Measurements from ENCODE around the gene DTNBP1. TPM values are rescaled to one million over a fixed set of nuclear protein-coding genes. Genes with fewer than 3 reads are reported as not detected.

DTNBP1 gene
- total and polyA plus RNA-seq, 2 of the 13 experiments (the other 11 are each of a cell fraction or from before 2014, with no cell fraction given): 6.6 to 19.1 TPM

DNA sequence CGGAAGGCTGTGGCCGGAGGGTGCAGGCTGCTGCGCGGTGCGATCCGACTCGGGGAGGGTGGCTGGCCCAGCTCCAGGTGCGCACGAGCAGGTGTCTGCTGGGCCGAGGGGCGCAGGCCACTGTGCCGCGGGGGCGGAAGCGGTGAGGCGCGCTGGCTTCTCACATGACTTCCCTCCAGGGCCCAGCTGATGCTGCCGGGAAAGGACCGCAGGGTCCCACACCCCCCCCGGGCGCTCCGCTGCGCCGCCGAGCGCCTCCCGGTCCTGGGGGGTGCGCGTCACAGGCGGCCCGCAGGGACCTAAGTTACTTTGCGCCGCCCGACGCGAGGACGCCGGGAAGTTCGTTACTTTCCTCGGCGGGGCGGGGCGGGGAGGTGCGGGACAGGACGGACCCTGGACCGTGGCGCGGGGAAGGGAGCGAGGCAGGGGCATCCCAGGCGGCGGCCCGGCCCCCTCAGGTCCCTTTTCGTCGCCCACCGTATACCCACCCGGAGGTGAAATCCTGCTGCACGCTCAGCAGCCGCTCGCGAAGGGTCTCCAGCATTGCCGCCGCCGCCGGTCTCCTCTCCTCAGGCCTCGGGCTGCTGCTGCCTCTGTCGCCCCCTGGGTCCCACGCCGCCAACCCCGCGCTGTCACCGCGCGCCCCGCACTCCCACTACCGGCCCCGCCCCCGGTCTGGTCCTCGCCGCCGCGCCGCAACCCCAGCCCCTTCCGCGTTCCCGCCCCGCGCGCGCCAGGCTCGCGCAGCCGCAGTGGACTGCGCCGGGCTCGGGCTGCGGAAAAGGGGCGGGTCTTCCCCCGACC lies at the start of gene DTNBP1 (continued):
- TF ChIP-seq, protein P1, sequence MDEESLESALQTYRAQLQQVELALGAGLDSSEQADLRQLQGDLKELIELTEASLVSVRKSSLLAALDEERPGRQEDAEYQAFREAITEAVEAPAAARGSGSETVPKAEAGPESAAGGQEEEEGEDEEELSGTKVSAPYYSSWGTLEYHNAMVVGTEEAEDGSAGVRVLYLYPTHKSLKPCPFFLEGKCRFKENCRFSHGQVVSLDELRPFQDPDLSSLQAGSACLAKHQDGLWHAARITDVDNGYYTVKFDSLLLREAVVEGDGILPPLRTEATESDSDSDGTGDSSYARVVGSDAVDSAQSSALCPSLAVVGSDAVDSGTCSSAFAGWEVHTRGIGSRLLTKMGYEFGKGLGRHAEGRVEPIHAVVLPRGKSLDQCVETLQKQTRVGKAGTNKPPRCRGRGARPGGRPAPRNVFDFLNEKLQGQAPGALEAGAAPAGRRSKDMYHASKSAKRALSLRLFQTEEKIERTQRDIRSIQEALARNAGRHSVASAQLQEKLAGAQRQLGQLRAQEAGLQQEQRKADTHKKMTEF (CRISPR knock-in tag; IDR thresholded peaks at IDR 0.05): peak; percentile 80; the same call in 1 of the 2 replicates
- TF ChIP-seq, protein P2, sequence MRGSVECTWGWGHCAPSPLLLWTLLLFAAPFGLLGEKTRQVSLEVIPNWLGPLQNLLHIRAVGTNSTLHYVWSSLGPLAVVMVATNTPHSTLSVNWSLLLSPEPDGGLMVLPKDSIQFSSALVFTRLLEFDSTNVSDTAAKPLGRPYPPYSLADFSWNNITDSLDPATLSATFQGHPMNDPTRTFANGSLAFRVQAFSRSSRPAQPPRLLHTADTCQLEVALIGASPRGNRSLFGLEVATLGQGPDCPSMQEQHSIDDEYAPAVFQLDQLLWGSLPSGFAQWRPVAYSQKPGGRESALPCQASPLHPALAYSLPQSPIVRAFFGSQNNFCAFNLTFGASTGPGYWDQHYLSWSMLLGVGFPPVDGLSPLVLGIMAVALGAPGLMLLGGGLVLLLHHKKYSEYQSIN (CRISPR knock-in tag; IDR thresholded peaks at IDR 0.05; ENCODE audit: borderline replicate concordance): peak; percentile 46; the same call in 1 of the 2 replicates
- TF ChIP-seq XBP1 (CRISPR knock-in tag; IDR thresholded peaks at IDR 0.05) (no peak), SNAI1 (CRISPR knock-in tag; IDR thresholded peaks at IDR 0.05; ENCODE audit: borderline replicate concordance) (peak; percentile 81), ZEB1 (IDR thresholded peaks at IDR 0.05; ENCODE audit: insufficient replicate concordance, low read depth) (peak; percentile 35), NFRKB (IDR thresholded peaks at IDR 0.05) (no peak), ZNF33A (CRISPR knock-in tag; IDR thresholded peaks at IDR 0.05; ENCODE audit: borderline replicate concordance) (0 out of 2 replicates have a peak, but pooled peaks have one; percentile 58), WIZ (CRISPR knock-in tag; IDR thresholded peaks at IDR 0.05) (peak; percentile 74; the same call in 1 of the 2 replicates), ZNF737 (CRISPR knock-in tag; IDR thresholded peaks at IDR 0.05; ENCODE audit: borderline replicate concordance) (0 out of 2 replicates have a peak, but pooled peaks have one; percentile 51), RFX5 (IDR thresholded peaks at IDR 0.05; ENCODE audit: low read depth, low read length) (no peak), CEBPB (IDR thresholded peaks at IDR 0.05; ENCODE audit: borderline replicate concordance, low read depth, low read length) (no peak), KDM4B (CRISPR knock-in tag; IDR thresholded peaks at IDR 0.05) (no peak), ZNF451 (CRISPR knock-in tag; IDR thresholded peaks at IDR 0.05) (peak; percentile 95), BCL6 (CRISPR knock-in tag; IDR thresholded peaks at IDR 0.05) (peak; percentile 20; the same call in 1 of the 2 replicates), ZSCAN20 (CRISPR knock-in tag; IDR thresholded peaks at IDR 0.05; ENCODE audit: borderline replicate concordance) (peak; percentile 81; the same call in 1 of the 2 replicates), MIXL1 (CRISPR knock-in tag; IDR thresholded peaks at IDR 0.05) (0 out of 2 replicates have a peak, but pooled peaks have one; percentile 12)
- TF ChIP-seq, protein P3, sequence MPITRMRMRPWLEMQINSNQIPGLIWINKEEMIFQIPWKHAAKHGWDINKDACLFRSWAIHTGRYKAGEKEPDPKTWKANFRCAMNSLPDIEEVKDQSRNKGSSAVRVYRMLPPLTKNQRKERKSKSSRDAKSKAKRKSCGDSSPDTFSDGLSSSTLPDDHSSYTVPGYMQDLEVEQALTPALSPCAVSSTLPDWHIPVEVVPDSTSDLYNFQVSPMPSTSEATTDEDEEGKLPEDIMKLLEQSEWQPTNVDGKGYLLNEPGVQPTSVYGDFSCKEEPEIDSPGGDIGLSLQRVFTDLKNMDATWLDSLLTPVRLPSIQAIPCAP (CRISPR knock-in tag; IDR thresholded peaks at IDR 0.05; ENCODE audit: low read depth): 0 out of 2 replicates have a peak, but pooled peaks have one; percentile 72
- TF ChIP-seq, protein P4, sequence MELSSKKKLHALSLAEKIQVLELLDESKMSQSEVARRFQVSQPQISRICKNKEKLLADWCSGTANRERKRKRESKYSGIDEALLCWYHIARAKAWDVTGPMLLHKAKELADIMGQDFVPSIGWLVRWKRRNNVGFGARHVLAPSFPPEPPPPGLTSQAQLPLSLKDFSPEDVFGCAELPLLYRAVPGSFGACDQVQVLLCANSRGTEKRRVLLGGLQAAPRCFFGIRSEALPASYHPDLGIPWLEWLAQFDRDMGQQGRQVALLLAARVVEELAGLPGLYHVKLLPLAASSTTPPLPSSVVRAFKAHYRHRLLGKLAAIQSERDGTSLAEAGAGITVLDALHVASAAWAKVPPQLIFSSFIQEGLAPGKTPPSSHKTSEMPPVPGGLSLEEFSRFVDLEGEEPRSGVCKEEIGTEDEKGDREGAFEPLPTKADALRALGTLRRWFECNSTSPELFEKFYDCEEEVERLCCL (CRISPR knock-in tag; IDR thresholded peaks at IDR 0.05; ENCODE audit: borderline replicate concordance): no peak
- TF ChIP-seq, protein P5, sequence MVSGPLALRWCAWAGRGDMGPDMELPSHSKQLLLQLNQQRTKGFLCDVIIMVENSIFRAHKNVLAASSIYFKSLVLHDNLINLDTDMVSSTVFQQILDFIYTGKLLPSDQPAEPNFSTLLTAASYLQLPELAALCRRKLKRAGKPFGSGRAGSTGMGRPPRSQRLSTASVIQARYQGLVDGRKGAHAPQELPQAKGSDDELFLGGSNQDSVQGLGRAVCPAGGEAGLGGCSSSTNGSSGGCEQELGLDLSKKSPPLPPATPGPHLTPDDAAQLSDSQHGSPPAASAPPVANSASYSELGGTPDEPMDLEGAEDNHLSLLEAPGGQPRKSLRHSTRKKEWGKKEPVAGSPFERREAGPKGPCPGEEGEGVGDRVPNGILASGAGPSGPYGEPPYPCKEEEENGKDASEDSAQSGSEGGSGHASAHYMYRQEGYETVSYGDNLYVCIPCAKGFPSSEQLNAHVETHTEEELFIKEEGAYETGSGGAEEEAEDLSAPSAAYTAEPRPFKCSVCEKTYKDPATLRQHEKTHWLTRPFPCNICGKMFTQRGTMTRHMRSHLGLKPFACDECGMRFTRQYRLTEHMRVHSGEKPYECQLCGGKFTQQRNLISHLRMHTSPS (CRISPR knock-in tag; IDR thresholded peaks at IDR 0.05; ENCODE audit: low read depth): no peak; the same call in 1 of the 2 replicates
- TF ChIP-seq, protein P6, sequence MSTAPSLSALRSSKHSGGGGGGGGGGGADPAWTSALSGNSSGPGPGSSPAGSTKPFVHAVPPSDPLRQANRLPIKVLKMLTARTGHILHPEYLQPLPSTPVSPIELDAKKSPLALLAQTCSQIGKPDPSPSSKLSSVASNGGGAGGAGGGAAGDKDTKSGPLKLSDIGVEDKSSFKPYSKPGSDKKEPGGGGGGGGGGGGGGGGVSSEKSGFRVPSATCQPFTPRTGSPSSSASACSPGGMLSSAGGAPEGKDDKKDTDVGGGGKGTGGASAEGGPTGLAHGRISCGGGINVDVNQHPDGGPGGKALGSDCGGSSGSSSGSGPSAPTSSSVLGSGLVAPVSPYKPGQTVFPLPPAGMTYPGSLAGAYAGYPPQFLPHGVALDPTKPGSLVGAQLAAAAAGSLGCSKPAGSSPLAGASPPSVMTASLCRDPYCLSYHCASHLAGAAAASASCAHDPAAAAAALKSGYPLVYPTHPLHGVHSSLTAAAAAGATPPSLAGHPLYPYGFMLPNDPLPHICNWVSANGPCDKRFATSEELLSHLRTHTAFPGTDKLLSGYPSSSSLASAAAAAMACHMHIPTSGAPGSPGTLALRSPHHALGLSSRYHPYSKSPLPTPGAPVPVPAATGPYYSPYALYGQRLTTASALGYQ (CRISPR knock-in tag; IDR thresholded peaks at IDR 0.05): 0 out of 2 replicates have a peak, but pooled peaks have one; percentile 22

Measured in HepG2 (cell line).